Measurements from ENCODE around the gene KLHDC3.
"Not testable (repeated sequence)": the region's sequence is repeated elsewhere in the genome, so short reads cannot be mapped to it uniquely, and the experiment has no call there.

The KLHDC3 gene

DNA sequence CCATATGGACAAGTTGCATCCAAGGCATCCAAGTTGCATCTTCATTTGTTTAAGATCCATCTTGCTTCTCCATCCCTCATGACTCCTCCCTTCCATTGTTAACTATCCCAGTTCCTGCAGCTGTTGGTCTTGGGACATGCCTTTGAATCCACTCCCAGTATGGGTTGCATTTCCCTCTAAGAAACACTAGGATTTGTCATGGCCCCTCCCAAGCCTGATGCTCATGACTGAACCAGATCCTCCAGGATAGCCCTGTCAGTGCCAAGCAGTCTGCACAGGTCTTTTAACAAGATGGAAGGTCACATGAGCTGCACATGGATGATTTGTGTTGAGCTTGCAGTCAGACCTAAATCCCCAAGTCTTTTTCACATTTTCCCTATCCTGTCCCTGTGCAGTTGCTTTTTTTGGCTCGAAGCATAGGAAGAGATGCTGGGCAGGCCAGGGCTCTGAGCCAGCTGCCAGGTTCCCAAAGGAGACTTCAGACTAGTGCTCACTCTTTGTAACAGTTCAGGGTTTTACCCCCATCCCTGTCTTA lies 25.5 kb upstream of the KLHDC3 start:
- no peak for DNase-seq

DNA sequence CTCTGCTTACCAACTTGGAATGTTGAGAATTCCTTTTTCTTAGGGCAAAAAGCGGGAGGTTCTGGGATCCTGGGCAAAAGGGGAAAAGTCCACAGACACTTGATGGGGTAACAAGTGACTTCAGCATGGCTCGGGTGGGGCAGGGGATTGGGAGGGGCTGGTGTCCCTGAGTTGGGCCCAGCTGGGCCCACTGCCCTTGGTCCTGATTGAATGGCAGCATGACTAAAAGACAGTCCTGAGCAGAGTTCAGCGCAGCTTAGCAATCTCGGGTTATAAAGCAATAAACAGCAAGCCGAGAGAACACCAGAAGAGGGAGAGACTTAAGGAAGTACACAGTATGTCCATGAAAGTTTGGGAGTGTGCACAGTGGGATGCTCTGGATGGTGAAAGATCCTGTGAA lies 24.1 kb upstream of the KLHDC3 start:
- DNase-seq = no peak

DNA sequence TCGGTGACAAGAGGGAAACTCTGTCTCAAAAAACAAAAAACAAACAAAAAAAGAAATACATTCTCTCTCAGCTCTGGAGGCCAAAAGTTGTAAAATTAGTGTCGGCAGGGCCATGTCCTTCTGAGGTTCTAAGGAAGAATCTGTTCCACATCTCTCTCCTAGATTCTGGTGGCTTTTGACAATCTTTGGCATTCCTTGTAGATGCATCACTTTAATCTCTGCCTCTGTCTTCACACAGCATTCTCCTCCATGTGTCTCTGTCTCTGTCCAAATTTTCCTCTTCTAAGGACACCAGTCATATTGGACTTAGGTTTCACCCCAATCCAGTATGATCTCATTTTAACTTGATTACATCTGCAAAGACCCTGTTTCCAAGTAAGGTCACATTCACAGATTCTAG lies 20.6 kb upstream of the KLHDC3 start:
- DNase-seq = no peak

DNA sequence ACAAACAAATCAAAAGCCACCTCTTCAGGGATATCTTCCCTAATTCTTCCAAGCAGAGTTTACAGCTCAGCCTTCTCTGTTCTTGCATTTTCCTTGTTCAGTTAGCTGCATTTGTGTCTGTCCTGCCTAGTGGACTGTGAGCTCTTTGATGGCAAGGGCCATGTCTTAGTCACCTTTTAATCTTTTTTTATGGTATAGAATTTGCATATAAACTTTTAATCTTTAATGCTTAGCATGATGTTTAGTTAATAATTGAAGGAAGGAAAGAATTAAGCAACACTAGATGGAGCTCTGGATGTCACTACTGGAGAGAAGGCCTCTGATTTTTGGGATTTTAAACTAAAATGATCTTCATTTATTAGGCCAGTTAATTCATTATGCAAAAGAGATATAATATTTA lies 17.5 kb upstream of the KLHDC3 start:
- no peak for DNase-seq

DNA sequence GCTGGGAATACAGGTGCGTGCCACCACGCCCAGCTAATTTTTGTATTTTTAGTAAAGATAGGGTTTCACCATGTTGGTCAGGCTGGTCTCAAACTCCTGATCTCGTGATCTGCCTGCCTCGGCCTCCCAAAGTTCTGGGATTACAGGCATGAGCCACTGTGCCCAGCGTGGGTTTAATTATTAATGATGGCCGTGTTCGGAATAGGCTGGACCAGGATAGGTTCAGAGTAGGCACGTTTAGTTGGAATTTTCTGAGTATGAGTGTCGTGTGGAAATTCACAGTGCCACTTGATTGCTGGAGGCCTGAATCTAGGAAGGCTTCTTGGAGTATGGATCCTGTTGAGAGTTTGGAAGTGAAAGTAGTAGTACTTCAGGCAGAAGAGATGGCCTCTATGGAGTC lies 15.8 kb upstream of the KLHDC3 start:
- not testable (repeated sequence) for DNase-seq

DNA sequence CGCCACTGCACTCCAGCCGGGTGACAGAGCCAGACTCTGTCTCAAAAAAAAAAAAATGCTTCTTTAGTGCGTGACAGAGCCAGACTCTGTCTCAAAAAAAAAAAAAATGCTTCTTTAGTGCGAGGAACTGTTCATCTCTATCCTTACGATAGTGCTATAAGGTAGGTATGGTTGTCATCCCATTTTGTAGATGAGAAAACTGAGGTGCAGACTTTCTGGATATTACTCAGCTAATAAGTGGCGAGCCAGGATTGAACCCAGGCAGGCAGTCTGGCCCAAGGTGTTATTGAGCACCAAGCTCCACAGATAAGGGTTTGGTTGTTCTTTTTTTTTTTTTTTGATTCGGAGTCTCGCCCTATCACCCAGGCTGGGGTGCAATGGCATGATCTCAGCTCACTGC lies 12.2 kb upstream of the KLHDC3 start:
- no peak for DNase-seq

DNA sequence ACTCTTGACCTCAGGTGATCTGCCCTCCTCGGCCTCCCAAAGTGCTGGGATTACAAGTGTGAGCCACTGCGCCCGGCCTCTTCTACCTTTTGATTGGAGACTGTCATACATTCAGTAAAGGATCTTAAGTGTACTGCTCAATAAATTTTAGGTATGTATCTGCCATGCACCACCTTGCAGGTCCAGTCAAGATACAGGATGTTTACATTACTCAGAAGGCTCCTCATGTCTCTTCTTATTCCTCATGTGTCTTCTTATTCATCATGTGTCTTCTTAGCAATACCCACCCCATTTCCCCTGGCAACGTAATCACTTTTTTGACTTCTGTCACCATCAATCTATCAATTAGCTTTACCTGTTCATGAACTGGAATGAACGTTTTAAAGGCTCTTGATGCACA lies 8.2 kb upstream of the KLHDC3 start:
- no peak for DNase-seq

DNA sequence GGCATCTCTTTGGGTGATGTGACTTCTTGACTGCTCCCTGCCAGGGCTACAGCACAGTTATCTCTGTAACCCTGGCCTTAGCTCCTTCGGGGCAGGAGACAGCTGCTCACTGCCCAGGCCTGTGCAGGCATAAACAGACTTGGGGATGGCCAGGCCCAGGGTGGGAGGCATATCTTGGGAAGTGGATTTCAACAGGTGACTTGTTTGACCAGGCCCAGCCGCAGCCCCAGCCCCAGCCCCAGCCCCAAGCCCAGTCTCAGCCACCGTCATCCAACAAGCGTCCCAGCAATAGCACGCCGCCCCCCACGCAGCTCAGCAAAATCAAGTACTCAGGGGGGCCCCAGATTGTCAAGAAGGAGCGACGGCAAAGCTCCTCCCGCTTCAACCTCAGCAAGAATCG lies 7.8 kb upstream of the KLHDC3 start:
- DNase-seq = no peak

DNA sequence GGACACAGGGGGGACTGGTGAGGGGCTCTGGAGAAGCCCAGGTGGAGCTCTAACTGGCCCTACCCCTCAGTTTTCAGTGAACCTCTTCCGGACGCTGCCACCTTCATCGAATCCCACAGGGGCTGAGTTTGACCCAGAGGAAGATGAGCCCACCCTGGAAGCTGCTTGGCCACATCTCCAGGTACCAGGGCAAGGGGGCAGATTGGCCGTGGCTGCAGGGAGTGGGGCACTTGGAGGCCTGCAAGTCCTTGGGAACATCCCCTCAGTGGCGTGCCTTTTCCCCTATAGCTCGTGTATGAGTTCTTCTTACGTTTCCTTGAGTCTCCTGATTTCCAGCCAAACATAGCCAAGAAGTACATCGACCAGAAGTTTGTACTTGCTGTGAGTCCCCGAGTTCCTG lies 6.9 kb upstream of the KLHDC3 start:
- no peak for DNase-seq

DNA sequence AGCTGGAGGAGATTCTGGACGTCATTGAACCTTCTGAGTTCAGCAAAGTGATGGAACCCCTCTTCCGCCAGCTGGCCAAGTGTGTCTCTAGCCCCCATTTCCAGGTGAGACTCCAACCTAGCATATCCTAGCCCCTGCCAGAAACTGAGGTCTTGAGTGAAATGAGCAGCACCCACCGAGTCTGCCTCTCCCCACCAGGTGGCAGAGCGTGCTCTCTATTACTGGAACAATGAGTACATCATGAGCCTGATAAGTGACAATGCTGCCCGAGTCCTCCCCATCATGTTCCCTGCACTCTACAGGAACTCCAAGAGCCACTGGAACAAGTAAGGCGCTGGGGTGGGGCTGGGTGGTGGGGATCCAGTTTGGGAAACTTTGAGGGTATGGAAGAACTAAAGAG lies 4.9 kb upstream of the KLHDC3 start:
- peak in 1 of 2 donors; percentile 41 for DNase-seq

DNA sequence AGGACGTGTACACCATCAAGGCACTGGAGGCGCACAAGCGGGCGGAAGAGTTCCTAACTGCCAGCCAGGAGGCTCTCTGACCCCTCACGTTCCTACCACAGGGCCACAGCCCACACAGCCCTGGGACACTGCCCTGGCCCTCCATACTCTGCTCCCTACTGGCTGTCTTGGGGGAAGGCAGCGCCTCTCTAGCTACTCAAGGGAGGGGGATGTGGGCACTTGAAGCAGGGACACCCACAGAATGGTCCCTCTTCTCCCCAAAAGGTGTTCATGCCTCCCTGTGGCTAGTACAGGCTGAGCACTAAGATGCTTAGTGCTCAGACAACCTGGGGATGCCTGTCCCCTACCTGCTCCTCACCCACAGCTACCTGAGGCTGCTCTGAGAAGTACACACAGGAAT lies 2.8 kb upstream of the KLHDC3 start:
- DNase-seq = no peak

DNA sequence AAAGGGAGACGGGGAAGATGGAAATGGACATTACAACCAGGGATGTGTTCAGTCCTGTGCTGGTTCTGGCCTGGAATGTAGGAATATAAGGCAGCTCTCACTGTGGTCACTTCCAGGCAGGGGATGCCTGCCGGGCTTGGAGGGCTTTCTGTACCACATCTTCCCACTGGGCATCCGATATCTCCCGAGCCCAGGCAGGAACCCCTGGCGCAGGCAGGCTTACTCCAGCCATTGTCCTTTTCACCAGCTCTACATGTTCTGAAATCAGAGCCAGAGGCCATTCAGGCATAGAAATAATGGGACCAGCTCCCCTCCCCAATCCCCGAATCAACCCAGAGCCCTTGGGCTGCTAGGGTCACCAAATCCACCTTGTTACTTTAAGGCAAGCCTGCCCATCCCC lies 1.7 kb upstream of the KLHDC3 start:
- no peak for DNase-seq

DNA sequence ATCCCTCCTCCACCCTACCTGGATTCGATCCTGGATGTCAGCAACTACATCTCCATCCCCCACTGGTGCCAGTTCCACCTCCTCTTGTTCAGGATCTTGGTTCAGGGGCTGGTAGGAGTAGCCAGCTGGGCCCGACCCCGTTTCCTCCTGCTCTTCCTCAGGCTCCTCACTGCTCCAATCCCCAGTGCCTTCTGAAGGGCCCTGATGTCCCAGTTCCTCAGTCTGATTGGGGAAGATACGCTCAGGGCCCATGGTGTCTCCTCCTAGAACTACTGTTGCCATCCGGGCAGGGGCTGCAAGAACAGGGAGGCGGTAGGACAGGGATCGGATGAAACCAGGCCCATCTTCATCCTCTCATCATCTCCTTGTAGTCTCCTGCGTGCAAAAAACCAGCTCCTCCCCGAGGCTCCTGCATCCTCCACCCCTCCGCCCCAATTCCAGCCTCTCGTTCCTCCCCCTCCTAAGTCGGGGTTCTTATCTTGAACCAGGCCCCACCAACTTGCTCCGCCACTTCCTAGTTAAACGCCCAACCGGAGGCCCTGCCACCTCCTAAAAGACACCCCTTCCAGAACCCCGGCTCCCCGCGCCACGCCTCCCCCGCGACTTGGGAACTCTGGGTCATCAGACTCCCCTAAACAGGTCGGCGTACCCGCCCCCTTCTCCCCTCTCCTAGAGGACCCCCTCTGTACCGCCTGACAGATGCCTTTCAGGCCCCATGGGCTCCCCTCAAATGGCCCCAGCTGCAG lies 779 bp upstream of the KLHDC3 start:
- DNase-seq = peak in 1 of 2 donors; percentile 15

DNA sequence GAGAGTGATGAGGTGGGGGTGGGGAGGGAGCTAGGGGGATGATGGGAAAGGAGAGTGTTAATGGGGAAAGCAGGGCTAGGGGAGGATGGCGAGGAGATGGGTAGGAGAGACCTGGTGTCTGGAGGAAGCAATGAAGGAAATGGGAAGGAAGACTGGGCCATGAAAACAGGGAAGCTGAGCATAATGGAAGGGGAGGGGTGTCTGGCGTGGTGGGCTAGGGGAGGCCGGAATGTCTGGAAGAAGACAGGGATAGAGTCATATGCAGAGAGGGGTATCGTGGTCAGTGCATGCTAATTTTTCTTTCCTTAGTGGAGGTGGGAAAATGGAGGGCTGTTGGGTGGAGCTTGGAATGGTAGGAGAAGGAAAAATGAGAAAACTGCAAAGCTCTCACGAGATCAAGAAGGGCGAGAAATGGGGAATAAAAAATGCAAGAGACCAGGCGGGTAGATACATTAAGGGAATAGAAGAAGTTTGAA lies 423 bp downstream of the KLHDC3 start:
- peak in 1 of 2 donors; percentile 4 for DNase-seq

DNA sequence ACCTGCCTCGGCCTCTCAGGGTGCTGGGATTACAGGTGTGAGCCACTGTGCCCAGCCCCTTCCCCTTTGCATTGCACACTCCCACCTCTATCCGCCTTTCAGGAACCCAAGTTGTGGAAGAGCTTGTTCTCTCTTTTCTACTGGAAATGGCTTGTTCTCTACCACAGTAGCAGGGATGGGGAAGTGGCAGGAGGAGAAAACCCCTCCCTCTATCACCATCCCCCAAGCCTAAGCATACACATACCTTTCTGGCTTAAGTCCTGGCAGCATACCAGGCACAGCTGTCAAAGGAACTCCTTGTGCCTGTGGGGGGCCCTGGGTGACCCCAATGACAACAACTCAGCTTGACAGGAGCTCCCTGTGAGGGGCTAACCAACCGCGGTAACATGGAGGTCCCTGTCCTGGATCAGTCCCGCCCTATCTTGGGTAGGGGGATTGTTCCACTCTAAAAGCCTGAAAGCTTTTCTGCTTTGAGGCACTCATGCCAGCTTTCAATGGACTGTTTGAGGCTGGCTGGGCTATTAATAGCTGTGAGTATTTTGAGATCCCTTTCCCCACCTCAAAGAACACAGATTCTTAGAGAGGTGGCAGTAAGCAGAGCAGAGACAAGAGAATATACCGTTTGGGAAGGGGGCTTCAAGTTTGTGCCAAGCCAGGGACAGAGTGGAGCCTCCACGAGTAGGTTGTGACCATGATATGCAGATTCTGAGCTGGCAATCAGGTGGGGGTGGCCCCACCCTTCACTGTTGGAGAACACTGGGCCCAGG lies 2.3 kb downstream of the KLHDC3 start:
- peak; percentile 3 to 5 for DNase-seq

DNA sequence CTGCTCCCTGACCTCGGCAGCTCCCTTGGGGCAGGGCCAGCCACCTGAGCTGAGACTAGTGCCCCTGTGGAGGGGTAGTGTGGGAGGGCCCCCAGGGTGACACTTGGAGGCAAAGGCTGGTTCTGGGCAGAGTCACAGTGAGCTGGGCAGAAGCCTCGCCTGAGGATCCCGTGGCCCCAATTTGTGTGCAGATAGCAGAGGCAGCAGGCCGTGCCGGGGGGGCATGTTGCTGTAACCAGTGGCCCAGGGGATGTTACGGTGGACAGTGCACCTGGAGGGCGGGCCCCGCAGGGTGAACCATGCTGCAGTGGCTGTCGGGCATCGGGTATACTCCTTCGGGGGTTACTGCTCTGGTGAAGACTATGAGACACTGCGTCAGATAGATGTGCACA lies 2.9 kb downstream of the KLHDC3 start:
- DNase-seq = no peak

DNA sequence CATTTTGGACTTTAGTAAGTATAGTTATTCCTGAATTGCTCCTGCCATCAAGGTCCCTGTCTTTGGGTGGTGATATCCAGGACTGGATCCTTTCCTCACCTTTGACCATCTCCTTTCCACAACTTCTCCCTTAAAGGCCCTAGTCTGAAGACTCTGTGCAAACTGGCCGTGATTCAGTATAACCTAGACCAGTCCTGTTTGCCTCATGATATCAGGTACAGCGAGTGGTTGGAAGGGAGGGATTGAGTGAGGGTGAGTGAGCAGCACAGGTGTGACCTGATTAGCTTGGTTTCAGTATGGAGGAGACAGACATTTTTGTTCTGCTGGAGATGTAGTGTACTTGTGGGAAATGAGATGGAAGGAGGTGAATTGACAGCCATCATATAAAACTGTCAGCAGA lies 5.1 kb downstream of the KLHDC3 start:
- DNase-seq = no peak

DNA sequence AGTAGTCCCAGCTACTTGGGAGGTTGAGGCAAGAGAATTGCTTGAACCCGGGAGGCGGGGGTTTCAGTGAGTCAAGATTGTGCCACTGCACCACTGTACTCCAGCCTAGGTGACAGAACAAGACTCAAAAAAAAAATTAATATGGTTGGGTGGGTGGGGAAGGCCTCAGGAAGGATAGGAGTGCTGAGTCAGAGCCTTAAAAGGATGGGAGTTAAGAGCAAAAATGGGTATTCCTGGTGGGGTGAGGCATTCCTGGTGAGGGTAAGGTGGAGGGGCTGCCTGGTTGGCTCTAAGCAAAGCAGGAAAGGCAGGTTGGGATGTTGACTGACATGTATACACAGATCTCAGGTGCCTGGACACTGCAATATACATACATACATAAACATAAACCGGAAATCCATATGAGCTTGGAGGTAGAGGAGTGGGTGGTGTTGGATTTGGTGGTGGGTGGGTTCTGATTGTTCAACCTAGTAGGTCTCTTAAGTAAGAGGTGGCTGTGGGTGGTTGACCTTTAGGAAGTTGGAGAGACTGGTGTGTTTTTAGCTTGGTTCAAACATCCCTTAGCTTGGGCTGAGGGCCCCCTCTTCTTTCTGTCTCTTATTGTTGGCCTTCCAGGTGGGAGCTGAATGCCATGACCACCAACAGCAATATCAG lies 6.1 kb downstream of the KLHDC3 start:
- peak in 1 of 2 donors; percentile 16 for DNase-seq

DNA sequence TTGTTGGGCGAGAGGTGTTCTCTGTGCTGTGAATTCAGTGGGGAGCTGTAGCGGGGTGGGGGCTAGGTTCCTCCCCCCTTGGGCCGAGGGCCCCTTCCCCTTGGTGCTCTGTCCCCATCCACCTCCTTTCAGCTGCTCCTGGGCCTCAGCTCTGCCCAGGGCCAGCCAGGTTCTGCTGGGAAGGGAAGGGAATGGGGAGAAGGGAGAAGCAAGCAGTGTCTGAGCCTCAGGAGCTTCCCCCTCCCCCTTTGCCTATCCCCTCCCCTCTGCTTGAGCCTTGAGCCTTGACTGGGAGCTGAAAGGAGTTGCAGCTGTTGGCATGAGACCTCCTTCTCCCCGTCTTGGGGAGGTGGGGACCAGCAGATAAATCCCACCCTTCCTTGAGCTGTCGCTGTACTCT lies 6.8 kb downstream of the KLHDC3 start:
- DNase-seq = no peak

DNA sequence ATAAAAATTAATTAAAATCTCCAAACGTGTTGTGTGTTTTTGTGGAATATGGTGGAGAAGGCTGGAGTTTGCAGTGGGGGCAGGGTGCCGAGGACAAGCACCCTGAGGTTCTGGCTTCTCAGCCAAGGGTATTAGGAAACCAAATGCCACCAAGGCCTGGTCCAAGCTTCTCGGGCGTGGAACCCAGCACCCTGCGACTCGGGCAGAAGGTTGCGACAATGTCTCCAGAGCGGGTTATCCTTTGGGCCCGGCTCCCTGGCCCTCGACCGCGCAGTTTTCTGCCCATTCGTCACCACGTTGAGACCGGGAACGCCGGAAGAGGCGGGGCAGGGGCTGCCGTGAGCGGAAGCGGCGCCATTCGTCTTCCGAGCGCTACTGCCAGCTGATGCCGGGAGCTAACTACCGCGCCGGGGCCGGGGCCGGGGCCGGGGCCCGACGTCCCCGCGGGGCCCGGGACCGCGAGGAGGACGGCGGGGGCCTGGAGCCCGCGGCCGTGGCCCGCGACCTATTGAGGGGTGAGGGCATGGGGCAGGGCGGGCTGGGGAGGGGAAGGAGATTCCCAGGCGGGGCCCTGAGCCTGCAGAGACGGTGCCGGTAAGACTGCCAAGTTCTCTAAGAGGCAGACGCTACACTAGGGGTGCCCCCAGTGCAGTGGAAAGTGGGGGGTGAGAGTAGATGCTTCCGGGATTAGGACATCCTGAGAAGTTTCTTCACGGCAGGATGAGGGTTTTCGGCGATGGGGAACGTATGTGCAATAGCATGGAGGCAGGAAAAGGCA lies 7.4 kb downstream of the KLHDC3 start, which contains the start of gene RRP36:
Gene RRP36 (plus strand): TSS at position 354 of the 778 bp plus-strand sequence. CDS start 32 bp downstream, at position 386.
- DNase-seq = peak; percentile 62

DNA sequence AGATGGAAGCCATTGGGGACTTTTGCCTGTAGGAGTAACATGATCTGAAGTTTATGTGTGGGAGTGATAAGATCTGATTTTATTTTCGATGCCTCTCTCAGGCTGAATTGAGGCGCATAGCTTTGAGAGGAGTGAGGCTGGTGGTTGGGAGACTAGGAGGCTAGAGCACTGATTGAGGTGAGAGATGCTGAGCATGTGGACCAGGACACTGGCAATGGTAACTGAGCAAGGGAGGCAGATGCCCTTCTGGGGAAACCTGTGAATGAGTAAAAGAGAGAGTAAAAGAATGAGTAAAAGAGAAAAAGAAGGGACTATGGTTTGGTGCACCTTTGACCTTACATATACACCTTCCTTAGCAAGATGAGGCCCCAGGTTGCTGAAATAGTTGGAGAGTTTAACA lies 10.4 kb downstream of the KLHDC3 start:
- no peak for DNase-seq

DNA sequence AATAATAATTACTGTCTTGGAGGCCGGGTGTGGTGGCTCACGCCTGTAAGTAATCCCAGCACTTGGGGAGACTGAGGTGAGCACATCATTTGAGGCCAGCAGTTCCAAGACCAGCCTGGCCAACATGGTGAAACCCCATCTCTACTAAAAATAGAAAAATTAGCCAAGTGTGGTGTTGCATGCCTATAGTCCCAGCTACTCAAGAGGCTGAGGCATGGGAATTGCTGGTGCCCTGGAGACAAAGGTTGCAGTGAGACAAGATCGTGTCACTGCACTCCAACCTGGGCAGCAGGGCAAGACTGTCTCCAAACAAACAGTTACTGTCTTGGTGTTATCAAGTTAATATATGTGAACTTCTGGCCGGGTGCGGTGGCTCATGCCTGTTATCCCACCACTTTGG lies 12.3 kb downstream of the KLHDC3 start:
- DNase-seq = no peak

DNA sequence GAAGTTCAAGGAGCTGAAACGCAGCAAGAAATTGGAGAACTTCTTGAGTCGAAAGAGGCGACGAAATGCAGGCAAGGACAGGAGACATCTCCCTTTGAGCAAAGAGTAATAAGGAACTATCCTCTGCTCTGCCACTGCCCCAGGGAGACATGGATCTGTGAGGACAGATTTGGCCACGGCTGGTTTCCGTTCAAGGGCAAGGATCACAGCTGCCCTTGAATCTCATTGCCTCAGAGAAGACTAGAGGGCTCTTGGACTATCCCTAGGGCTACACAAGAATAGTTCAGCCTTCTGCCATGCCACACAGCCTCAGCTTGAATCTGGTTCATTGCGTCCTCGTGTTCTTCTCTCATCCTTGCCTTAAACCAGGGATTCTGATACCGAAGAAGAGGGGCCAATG lies 15.1 kb downstream of the KLHDC3 start:
- DNase-seq = no peak

All from inflammatory macrophage treated with lipopolysaccharide for 1 hour (primary cell).